CD4-positive, alpha-beta memory T cell (primary cell): Measurements from ENCODE around the gene AKR1B15. TPM values are rescaled to one million over a fixed set of nuclear protein-coding genes. Genes with fewer than 3 reads are reported as not detected.
A peak's percentile ranks its signal among the peaks of the same experiment; 100 is the strongest.

Source experiments
- CTCF ChIA-PET: fragments of 350-600 bp; sonication (Branson Sonifier 250); formaldehyde crosslinking; loops from one replicate; lab custom pipeline; 2021; ENCODE audit warnings: inconsistent platforms; ENCODE audit not compliant: partially characterized antibody; lab: Charles Lee
- POLR2A ChIA-PET: fragments of 350-600 bp; sonication (Branson Sonifier 250); formaldehyde crosslinking; loops from one replicate; lab custom pipeline; 2021; ENCODE audit not compliant: partially characterized antibody; lab: Charles Lee
- DNase-seq, 5 donors: peaks; one replicate each; pipeline versions ENCODE4 v3.0.0 to v3.0.0-alpha.2; 2020 to 2022; ENCODE audit warnings: mixed read lengths in 1 of 5
- H3K27ac ChIP-seq: one replicate; pipeline ENCODE4 v1.7.0; 2013; ENCODE audit warnings: low read depth, low read length
- H3K27me3 ChIP-seq: 2 replicates; pipeline ENCODE4 v1.7.0; 2013; ENCODE audit warnings: mild to moderate bottlenecking, low read length, moderate library complexity; ENCODE audit not compliant: insufficient read depth
- H3K36me3 ChIP-seq: 2 replicates; pipeline ENCODE4 v1.7.0; 2013; ENCODE audit warnings: mild to moderate bottlenecking, low read length, moderate library complexity; ENCODE audit not compliant: insufficient read depth
- H3K4me1 ChIP-seq: 2 replicates; pipeline ENCODE4 v1.7.0; 2013; ENCODE audit warnings: mild to moderate bottlenecking, low read length, moderate library complexity; ENCODE audit not compliant: insufficient read depth
- H3K4me3 ChIP-seq, 2 donors: one replicate each; pipeline ENCODE4 v1.7.0; 2013; ENCODE audit warnings: low read length in 2 of 2, mild to moderate bottlenecking in 1 of 2
- H3K9me3 ChIP-seq, 2 donors: one replicate each; pipeline ENCODE4 v1.7.0; 2013; ENCODE audit warnings: low read length in 2 of 2, control low read depth in 1 of 2; ENCODE audit not compliant: control insufficient read depth in 1 of 2
- H3K27ac Mint-ChIP-seq, 7 donors: one replicate each; pipeline ENCODE4 v1.8.0; 2020 to 2021; ENCODE audit warnings: mixed read lengths in 7 of 7, mild to moderate bottlenecking in 6 of 7, inconsistent platforms in 3 of 7, moderate library complexity in 3 of 7
- H3K27me3 Mint-ChIP-seq, 2 donors: one replicate each; pipeline ENCODE4 v1.8.0; 2020 to 2021; ENCODE audit warnings: mixed read lengths in 2 of 2
- H3K36me3 Mint-ChIP-seq, 2 donors: one replicate each; pipeline ENCODE4 v1.8.0; 2020 to 2021; ENCODE audit warnings: mixed read lengths in 2 of 2, inconsistent platforms in 1 of 2, mild to moderate bottlenecking in 1 of 2
- H3K4me1 Mint-ChIP-seq, 4 donors: one replicate each; pipeline ENCODE4 v1.8.0; 2020 to 2021; ENCODE audit warnings: mixed read lengths in 4 of 4, mild to moderate bottlenecking in 1 of 4
- H3K4me3 Mint-ChIP-seq, 8 donors: one replicate each; pipeline ENCODE4 v1.8.0; 2020 to 2021; ENCODE audit warnings: mixed read lengths in 8 of 8, mild to moderate bottlenecking in 7 of 8, moderate library complexity in 6 of 8, inconsistent platforms in 3 of 8
- H3K9me3 Mint-ChIP-seq, 8 donors: one replicate each; pipeline ENCODE4 v1.8.0; 2020 to 2021; ENCODE audit warnings: mixed read lengths in 8 of 8, mild to moderate bottlenecking in 5 of 8, inconsistent platforms in 3 of 8, moderate library complexity in 1 of 8
- intact Hi-C: fragments of 100-400 bp; cut with micrococcal nuclease; formaldehyde crosslinking; loops from one replicate; pipeline ENCODE4 v1.15.1; 2023
- polyA plus RNA-seq, 2 donors: library from polyadenylated mRNA; unstranded; fragments of 300-500 nt; fragmentation: Illumina TruSeq; gene quantifications; one replicate each; pipeline ENCODE4 v1.2.3, GENCODE V29; 2021
- total RNA-seq, 2 experiments: library from RNA; stranded (reverse); gene quantifications; one replicate each; pipeline ENCODE4 v1.2.3, GENCODE V29; 2021

Gene AKR1B15
- total and polyA plus RNA-seq, 4 experiments from 2014 or later = not detected

DNA sequence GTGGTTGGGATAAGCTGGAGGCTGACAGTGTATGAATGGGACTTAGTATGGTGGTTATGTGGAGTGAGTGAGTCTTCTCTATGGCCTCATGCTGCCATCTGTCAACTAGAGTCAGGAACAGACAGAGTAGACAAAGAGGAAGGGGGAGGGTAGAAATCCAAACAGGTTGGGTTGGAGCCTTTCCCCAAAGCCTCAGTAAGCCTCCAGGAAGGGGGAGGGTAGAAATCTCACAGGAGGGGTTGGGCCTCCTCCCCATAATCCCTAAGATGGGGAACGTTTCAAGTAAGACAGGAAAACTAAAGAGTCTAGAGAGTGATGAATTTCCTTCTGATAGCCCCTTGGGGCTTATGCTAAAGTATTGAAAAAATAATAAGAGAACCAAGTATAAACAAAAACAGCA lies 2.0 kb upstream of the AKR1B15 start:
- CTCF ChIA-PET = interaction anchor here (0.6 to 14.7 kb wide), 14 partner anchors 8 to 119 kb away, joined by 3 to 209 read pairs (median 4); no protein-coding TSS in a partner anchor
- H3K4me1 Mint-ChIP-seq = peaks cover 0 to 2% (median 0%) of the 10 kb centered on the region in 4 donors
- H3K36me3 Mint-ChIP-seq = no peaks in the 10 kb centered on the region
- peaks cover 9% of the 10 kb centered on the region in 2 donors for H3K27me3 Mint-ChIP-seq
- H3K9me3 Mint-ChIP-seq = peaks cover 0 to 3% (median 0%) of the 10 kb centered on the region in 8 donors
- Histone ChIP-seq H3K9me3 (no peaks in the 10 kb centered on the region), H3K4me1 (no peaks in the 10 kb centered on the region), H3K4me3 (no peak overlapping the region), H3K36me3 (no peaks in the 10 kb centered on the region), H3K27me3 (no peaks in the 10 kb centered on the region), H3K27ac (no peak overlapping the region)
- DNase-seq = no peak
- no peak overlapping the region for H3K4me3 Mint-ChIP-seq
- POLR2A ChIA-PET = interaction anchor here (1.0 kb wide), 1 partner anchor 114 kb away, joined by 3 read pairs; no protein-coding TSS in a partner anchor
- intact Hi-C loops = loop anchor here (1.0 kb wide), 1 partner anchor 115 kb away; no protein-coding TSS in a partner anchor
- no peak overlapping the region for H3K27ac Mint-ChIP-seq

DNA sequence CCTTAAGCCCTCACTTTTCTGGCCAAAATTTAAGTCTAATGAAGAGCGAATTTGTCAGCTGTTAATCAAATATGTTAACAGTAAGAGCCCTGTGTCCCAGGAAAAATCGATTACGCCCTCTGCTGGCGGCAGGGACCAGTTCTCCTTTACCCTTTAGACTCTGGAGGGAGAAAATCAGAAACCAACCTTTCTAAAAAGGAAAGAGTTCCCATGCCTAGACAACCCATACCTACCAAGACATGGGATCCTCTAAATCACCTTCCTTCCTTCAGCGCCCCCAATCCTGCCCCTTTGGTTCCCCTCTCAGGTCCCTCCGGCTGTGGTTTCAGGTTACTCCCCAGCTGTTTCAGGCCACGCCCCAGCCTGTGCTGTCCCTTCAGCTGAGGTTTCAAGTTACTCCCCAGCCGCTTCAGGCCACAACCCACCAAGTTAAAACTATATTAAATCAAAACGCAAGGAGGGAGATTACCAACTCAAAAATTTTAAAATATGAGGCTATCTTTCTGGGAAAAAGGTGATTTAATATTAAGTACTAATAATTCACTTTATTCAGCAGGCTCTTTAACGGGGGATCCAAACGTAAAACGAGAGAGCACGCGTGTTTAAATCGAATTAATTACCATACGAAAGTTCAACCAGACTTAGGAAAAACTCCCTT lies 1.4 kb upstream of the AKR1B15 start:
- H3K4me3 ChIP-seq = no peak overlapping the region
- Mint-ChIP-seq H3K4me1 (peaks cover 0 to 2% (median 0%) of the 10 kb centered on the region in 4 donors), H3K27ac (no peak overlapping the region), H3K4me3 (peak overlapping the region in 3 of 8 donors; percentile 5 to 14 (median 11)), H3K36me3 (no peaks in the 10 kb centered on the region), H3K9me3 (peaks cover 0 to 3% (median 0%) of the 10 kb centered on the region in 8 donors), H3K27me3 (peaks cover 12 to 15% of the 10 kb centered on the region in 2 donors)
- ChIA-PET CTCF (interaction anchor here (0.6 to 14.7 kb wide), 18 partner anchors 8 to 120 kb away, joined by 3 to 209 read pairs (median 4); no protein-coding TSS in a partner anchor), POLR2A (interaction anchor here (1.0 kb wide), 1 partner anchor 115 kb away, joined by 3 read pairs; no protein-coding TSS in a partner anchor)
- no peak overlapping the region for H3K27ac ChIP-seq
- no peaks in the 10 kb centered on the region for H3K36me3 ChIP-seq
- H3K27me3 ChIP-seq = no peaks in the 10 kb centered on the region
- no peaks in the 10 kb centered on the region for H3K4me1 ChIP-seq
- no peaks in the 10 kb centered on the region for H3K9me3 ChIP-seq
- peak; percentile 46 to 54 (median 52) for DNase-seq
- intact Hi-C loops = loop anchor here (1.0 kb wide), 1 partner anchor 115 kb away; no protein-coding TSS in a partner anchor

DNA sequence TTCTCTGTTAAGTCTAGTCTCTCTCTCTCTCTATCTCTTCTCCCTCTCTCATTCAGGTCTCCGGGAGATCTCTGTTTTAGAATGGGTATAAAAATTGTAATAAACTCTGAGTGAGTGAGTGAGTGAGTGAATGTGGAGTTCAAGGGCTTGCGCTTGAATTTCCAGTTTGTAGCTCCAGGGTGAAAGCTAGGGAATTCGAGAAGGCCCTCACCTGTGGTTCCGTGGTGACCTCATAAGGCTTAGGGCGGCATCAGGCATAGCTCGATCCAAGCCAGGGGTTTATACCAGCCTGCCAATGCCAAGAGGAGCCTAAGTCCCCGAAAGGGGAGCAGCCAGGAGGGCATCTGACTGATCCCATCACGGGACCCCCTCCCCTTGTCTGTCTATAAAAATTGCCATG lies 456 bp downstream of the AKR1B15 start:
- Histone ChIP-seq H3K9me3 (no peaks in the 10 kb centered on the region), H3K27me3 (no peaks in the 10 kb centered on the region), H3K27ac (no peak overlapping the region), H3K4me1 (no peaks in the 10 kb centered on the region), H3K4me3 (no peak overlapping the region), H3K36me3 (no peaks in the 10 kb centered on the region)
- Mint-ChIP-seq H3K36me3 (no peaks in the 10 kb centered on the region), H3K27ac (no peak overlapping the region), H3K27me3 (peaks cover 12 to 15% of the 10 kb centered on the region in 2 donors), H3K9me3 (peaks cover 0 to 1% (median 0%) of the 10 kb centered on the region in 8 donors), H3K4me3 (no peak overlapping the region), H3K4me1 (peaks cover 0 to 4% (median 0%) of the 10 kb centered on the region in 4 donors)
- CTCF ChIA-PET = interaction anchor here (1.3 to 14.7 kb wide), 5 partner anchors 10 to 118 kb away, joined by 3 to 209 read pairs (median 5); no protein-coding TSS in a partner anchor
- POLR2A ChIA-PET = no interaction called here
- DNase-seq = no peak
- intact Hi-C loops = no loop called here

DNA sequence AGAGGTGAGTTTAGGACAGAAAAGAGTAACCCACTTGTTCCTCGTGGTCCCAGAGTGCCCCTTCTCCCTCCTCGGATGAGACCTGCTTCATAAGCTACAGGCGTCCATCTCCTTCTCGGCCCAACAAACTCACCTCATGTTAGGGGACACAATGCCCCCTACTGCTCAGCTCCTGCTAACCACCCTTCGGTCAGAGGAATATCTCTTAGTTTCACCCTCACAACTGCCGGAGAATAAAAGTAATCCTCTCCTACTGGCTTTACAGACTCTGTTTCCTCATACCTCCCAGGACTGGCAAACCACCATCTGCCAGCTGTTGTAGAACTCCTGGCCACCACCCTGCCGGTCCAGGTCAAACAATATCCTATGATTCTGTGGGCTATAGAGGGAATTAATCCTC lies 3.2 kb downstream of the AKR1B15 start:
- no peak overlapping the region for H3K4me3 ChIP-seq
- H3K27me3 ChIP-seq = no peaks in the 10 kb centered on the region
- ChIA-PET CTCF (interaction anchor here (14.7 kb wide), 1 partner anchor 121 kb away, joined by 209 read pairs; no protein-coding TSS in a partner anchor), POLR2A (no interaction called here)
- H3K27me3 Mint-ChIP-seq = peaks cover 8 to 15% of the 10 kb centered on the region in 2 donors
- intact Hi-C loops = no loop called here
- no peaks in the 10 kb centered on the region for H3K36me3 ChIP-seq
- H3K4me3 Mint-ChIP-seq = no peak overlapping the region
- peaks cover 0 to 1% (median 0%) of the 10 kb centered on the region in 8 donors for H3K9me3 Mint-ChIP-seq
- H3K4me1 Mint-ChIP-seq = peaks cover 0 to 4% (median 0%) of the 10 kb centered on the region in 4 donors
- no peaks in the 10 kb centered on the region for H3K4me1 ChIP-seq
- no peak overlapping the region for H3K27ac Mint-ChIP-seq
- no peaks in the 10 kb centered on the region for H3K9me3 ChIP-seq
- H3K36me3 Mint-ChIP-seq = no peaks in the 10 kb centered on the region
- no peak for DNase-seq
- no peak overlapping the region for H3K27ac ChIP-seq

DNA sequence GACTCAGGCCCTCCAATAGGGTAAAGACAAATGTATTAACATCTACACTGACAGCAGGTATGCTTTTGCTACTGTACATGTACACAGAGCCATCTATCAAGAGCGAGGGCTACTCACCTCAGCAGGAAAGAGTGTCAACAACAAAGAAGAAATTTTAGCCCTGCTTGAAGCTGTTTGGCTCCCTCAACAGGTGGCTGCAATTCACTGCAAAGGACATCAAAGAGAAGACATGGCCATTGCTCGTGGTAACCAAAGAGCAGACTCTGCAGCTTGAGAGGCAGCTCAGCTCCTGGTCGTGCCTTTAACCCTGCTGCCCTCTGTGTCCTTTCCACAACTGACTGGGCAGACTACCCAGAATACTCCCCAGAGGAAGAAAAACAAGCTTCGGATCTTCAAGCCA lies 5.1 kb downstream of the AKR1B15 start:
- Mint-ChIP-seq H3K27ac (no peak overlapping the region), H3K4me3 (no peak overlapping the region), H3K36me3 (no peaks in the 10 kb centered on the region), H3K27me3 (peaks cover 8 to 17% of the 10 kb centered on the region in 2 donors), H3K9me3 (peaks cover 0 to 3% (median 0%) of the 10 kb centered on the region in 8 donors), H3K4me1 (peaks cover 0 to 2% (median 0%) of the 10 kb centered on the region in 4 donors)
- no peak for DNase-seq
- Histone ChIP-seq H3K27me3 (no peaks in the 10 kb centered on the region), H3K9me3 (no peaks in the 10 kb centered on the region), H3K27ac (no peak overlapping the region), H3K4me1 (no peaks in the 10 kb centered on the region), H3K4me3 (no peak overlapping the region), H3K36me3 (no peaks in the 10 kb centered on the region)
- CTCF ChIA-PET = interaction anchor here (1.1 to 1.8 kb wide), 3 partner anchors 11 to 121 kb away, joined by 3 to 7 read pairs (median 5); no protein-coding TSS in a partner anchor
- POLR2A ChIA-PET = no interaction called here
- intact Hi-C loops = no loop called here

DNA sequence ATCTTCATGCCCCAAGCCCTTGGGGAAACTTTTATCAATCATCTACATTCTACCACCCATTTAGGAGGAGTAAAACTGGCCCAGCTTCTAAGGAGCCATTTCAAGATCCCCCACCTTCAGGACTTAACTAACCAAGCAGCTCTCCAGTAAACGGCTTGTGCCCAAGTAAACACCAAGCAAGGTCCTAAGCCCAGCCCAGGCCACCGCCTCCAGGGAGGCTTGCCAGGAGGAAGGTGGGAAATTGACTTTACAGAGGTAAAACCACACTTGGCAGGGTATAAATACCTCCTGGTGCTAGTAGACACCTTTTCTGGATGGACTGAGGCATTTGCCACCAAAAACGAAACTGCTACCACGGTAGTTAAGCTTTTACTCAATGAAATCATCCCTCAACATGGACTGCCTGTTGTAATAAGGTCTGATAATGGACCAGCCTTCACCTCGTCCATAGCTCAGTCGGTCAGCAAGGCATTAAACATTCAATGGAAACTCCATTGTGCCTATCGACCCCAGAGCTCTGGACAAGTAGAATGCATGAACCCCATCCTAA lies 5.6 kb downstream of the AKR1B15 start:
- intact Hi-C loops = no loop called here
- no peak for DNase-seq
- peaks cover 0 to 2% (median 0%) of the 10 kb centered on the region in 4 donors for H3K4me1 Mint-ChIP-seq
- Histone ChIP-seq H3K27ac (no peak overlapping the region), H3K27me3 (no peaks in the 10 kb centered on the region), H3K36me3 (no peaks in the 10 kb centered on the region), H3K4me1 (no peaks in the 10 kb centered on the region), H3K4me3 (no peak overlapping the region), H3K9me3 (no peaks in the 10 kb centered on the region)
- no peak overlapping the region for H3K27ac Mint-ChIP-seq
- POLR2A ChIA-PET = no interaction called here
- H3K4me3 Mint-ChIP-seq = no peak overlapping the region
- peaks cover 8 to 17% of the 10 kb centered on the region in 2 donors for H3K27me3 Mint-ChIP-seq
- H3K9me3 Mint-ChIP-seq = peaks cover 0 to 3% (median 0%) of the 10 kb centered on the region in 8 donors
- no peaks in the 10 kb centered on the region for H3K36me3 Mint-ChIP-seq
- CTCF ChIA-PET = interaction anchor here (1.1 to 1.8 kb wide), 3 partner anchors 12 to 122 kb away, joined by 3 to 7 read pairs (median 5); no protein-coding TSS in a partner anchor

DNA sequence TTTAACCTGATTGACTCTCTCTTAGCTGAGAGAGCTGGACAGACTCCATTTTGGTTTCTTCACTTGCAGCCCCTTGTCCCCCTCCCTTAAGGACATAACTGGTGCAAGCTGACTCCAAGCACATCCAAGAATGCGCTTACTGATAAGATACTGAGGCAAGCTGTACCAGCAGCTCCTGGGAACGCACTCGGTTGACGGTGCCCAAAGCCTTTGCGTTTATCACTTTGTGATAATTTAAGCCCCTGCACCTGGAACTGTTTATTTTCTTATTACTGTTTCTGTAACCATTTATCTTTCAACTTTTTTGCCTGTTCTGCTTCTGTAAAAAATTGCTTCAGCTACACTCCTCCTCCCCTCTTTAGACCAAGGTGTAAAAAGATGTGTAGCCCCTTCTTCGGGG lies 8.5 kb downstream of the AKR1B15 start:
- Histone ChIP-seq H3K9me3 (no peaks in the 10 kb centered on the region), H3K27me3 (no peaks in the 10 kb centered on the region), H3K4me3 (no peak overlapping the region), H3K4me1 (no peaks in the 10 kb centered on the region), H3K27ac (no peak overlapping the region), H3K36me3 (no peaks in the 10 kb centered on the region)
- Mint-ChIP-seq H3K27me3 (peaks cover 2 to 14% of the 10 kb centered on the region in 2 donors), H3K4me1 (peaks cover 4 to 6% (median 5%) of the 10 kb centered on the region in 4 donors), H3K9me3 (peaks cover 0 to 4% (median 0%) of the 10 kb centered on the region in 8 donors), H3K4me3 (no peak overlapping the region), H3K36me3 (no peaks in the 10 kb centered on the region), H3K27ac (no peak overlapping the region)
- no peak for DNase-seq
- intact Hi-C loops = no loop called here
- ChIA-PET POLR2A (no interaction called here), CTCF (interaction anchor here (1.0 to 1.3 kb wide), 3 partner anchors 10 to 125 kb away, joined by 4 to 5 read pairs (median 5); no protein-coding TSS in a partner anchor)
